Small intestine (tissue), 7 donors: Measurements from ENCODE around the gene LRRTM4. TPM values are rescaled to one million over a fixed set of nuclear protein-coding genes. Genes with fewer than 3 reads are reported as not detected.

Experiments
- DNase-seq, 2 donors: peaks; one replicate each; pipeline versions ENCODE4 v3.0.0 to v3.0.0-alpha.2; 2013
- FAIRE-seq: peaks from 2 replicates; lab custom pipeline; 2012; peaks lifted over from hg19 to GRCh38; lab: Jason Lieb, UNC
- H3K27ac ChIP-seq, 3 donors: one replicate each; pipeline ENCODE4 v1.5.1; 2013; ENCODE audit warnings: low read length in 2 of 3, mild to moderate bottlenecking in 2 of 3, control low read depth in 1 of 3, inconsistent platforms in 1 of 3, low read depth in 1 of 3, moderate library complexity in 1 of 3
- H3K27me3 ChIP-seq, 3 donors: one replicate each; pipeline ENCODE4 v1.6.1; 2013; ENCODE audit warnings: low read length in 3 of 3, inconsistent platforms in 1 of 3; ENCODE audit not compliant: control insufficient read depth in 3 of 3, insufficient read depth in 3 of 3
- H3K36me3 ChIP-seq, 3 donors: one replicate each; pipeline ENCODE4 v1.6.1; 2013; ENCODE audit warnings: low read length in 3 of 3, inconsistent platforms in 1 of 3, low read depth in 1 of 3, mild to moderate bottlenecking in 1 of 3, moderate library complexity in 1 of 3; ENCODE audit not compliant: control insufficient read depth in 3 of 3, insufficient read depth in 2 of 3
- H3K4me1 ChIP-seq, 3 donors: one replicate each; pipeline ENCODE4 v1.6.1; 2013; ENCODE audit warnings: low read length in 2 of 3, inconsistent platforms in 1 of 3, low read depth in 1 of 3, mild to moderate bottlenecking in 1 of 3, moderate library complexity in 1 of 3; ENCODE audit not compliant: control insufficient read depth in 3 of 3, insufficient read depth in 2 of 3
- H3K4me3 ChIP-seq, 3 donors: one replicate each; pipeline ENCODE4 v1.5.1; 2013; ENCODE audit warnings: low read length in 3 of 3, control low read depth in 1 of 3, inconsistent platforms in 1 of 3, low read depth in 1 of 3, mild to moderate bottlenecking in 1 of 3, moderate library complexity in 1 of 3
- H3K9me3 ChIP-seq, 2 donors: one replicate each; pipeline ENCODE4 v1.6.1; 2013; ENCODE audit warnings: low read depth in 1 of 2, low read length in 1 of 2; ENCODE audit not compliant: control insufficient read depth in 2 of 2, insufficient read depth in 1 of 2
- WGBS, 3 donors: extraction: QIAGEN DNeasy Blood & Tissue Kit; methylation state at CpG; one replicate each; pipeline ENCODE4 v1.1.7; 2013; 5-methylcytosine and 5-hydroxymethylcytosine counted together
- polyA plus RNA-seq, 4 donors: library from polyadenylated mRNA; stranded (reverse) in 3 of 4; unstranded in 1 of 4; fragments of 200-250 nt in 3 of 4; fragments of 120-200 nt in 1 of 4; gene quantifications; one replicate each; pipeline versions ENCODE4 v1.2.1 to v1.2.3, GENCODE V29; 2013
- donor health status: healthy with polysubstance abuse.
- donor health status: control.
- donor health status: control.
- donor health status: Bipolar disorder and iron deficiency.
- donor health status: healthy.

LRRTM4 gene
- polyA plus RNA-seq, 4 donors = 0.07 to 0.09 TPM; not detected in 2

- FAIRE-seq = no peak
- H3K36me3 ChIP-seq = no peaks in the 10 kb centered on the region
- DNase-seq = no peak
- H3K27me3 ChIP-seq = no peaks in the 10 kb centered on the region
- no peaks in the 10 kb centered on the region for H3K4me1 ChIP-seq
- no peaks in the 10 kb centered on the region for H3K9me3 ChIP-seq
- no peak overlapping the region for H3K27ac ChIP-seq
- WGBS, 3 donors = 51 to 62% (median 57%) methylated on average over 3 of the region's 3 CpGs
- no peak overlapping the region for H3K4me3 ChIP-seq
These were observed 501.0 kb downstream of the LRRTM4 start for GRCh38 chr2:77021161-77021560.

- Histone ChIP-seq H3K9me3 (no peaks in the 10 kb centered on the region), H3K27me3 (no peaks in the 10 kb centered on the region), H3K36me3 (no peaks in the 10 kb centered on the region), H3K27ac (no peak overlapping the region), H3K4me3 (no peak overlapping the region), H3K4me1 (no peaks in the 10 kb centered on the region)
- no peak for FAIRE-seq
- 23 to 71% (median 58%) methylated on average over 1 of the region's 1 CpG for WGBS, 3 donors
- DNase-seq = no peak
These were observed 504.0 kb downstream of the LRRTM4 start for GRCh38 chr2:77018219-77018618.

GRCh38 chr2:77017355-77017745, 504.8 kb downstream of the LRRTM4 start:
- Histone ChIP-seq H3K27me3 (no peaks in the 10 kb centered on the region), H3K27ac (no peak overlapping the region), H3K9me3 (no peaks in the 10 kb centered on the region), H3K4me3 (no peak overlapping the region), H3K4me1 (no peaks in the 10 kb centered on the region), H3K36me3 (no peaks in the 10 kb centered on the region)
- WGBS, 3 donors = 68% methylated on average over 3 of the region's 3 CpGs
- DNase-seq (no peak), FAIRE-seq (no peak)

GRCh38 chr2:77016443-77017354, 505.5 kb downstream of the LRRTM4 start:
- Histone ChIP-seq H3K4me3 (no peak overlapping the region), H3K27ac (no peak overlapping the region), H3K27me3 (no peaks in the 10 kb centered on the region), H3K9me3 (no peaks in the 10 kb centered on the region), H3K4me1 (no peaks in the 10 kb centered on the region), H3K36me3 (no peaks in the 10 kb centered on the region)
- FAIRE-seq (no peak), DNase-seq (no peak)
- WGBS, 3 donors = 58 to 63% (median 59%) methylated on average over 4 of the region's 4 CpGs

GRCh38 chr2:77013953-77014352, 508.2 kb downstream of the LRRTM4 start:
- Histone ChIP-seq H3K36me3 (no peaks in the 10 kb centered on the region), H3K4me3 (no peak overlapping the region), H3K27me3 (no peaks in the 10 kb centered on the region), H3K4me1 (no peaks in the 10 kb centered on the region), H3K27ac (no peak overlapping the region), H3K9me3 (no peaks in the 10 kb centered on the region)
- WGBS, 3 donors = 53 to 82% (median 64%) methylated on average over 2 of the region's 2 CpGs
- FAIRE-seq = no peak
- DNase-seq = no peak

GRCh38 chr2:77013457-77013856, 508.7 kb downstream of the LRRTM4 start:
- no peak overlapping the region for H3K4me3 ChIP-seq
- H3K27me3 ChIP-seq = no peaks in the 10 kb centered on the region
- WGBS, 3 donors = 27 to 53% (median 32%) methylated on average over 2 of the region's 2 CpGs
- DNase-seq (no peak), FAIRE-seq (no peak)
- H3K4me1 ChIP-seq = no peaks in the 10 kb centered on the region
- H3K36me3 ChIP-seq = no peaks in the 10 kb centered on the region
- H3K27ac ChIP-seq = no peak overlapping the region
- no peaks in the 10 kb centered on the region for H3K9me3 ChIP-seq

GRCh38 chr2:77009307-77009706, 512.9 kb downstream of the LRRTM4 start:
- WGBS, 3 donors = 52 to 66% (median 55%) methylated on average over 3 of the region's 3 CpGs
- H3K27ac ChIP-seq = no peak overlapping the region
- no peak for FAIRE-seq

GRCh38 chr2:77008853-77009252, 513.3 kb downstream of the LRRTM4 start:
- H3K4me3 ChIP-seq = no peak overlapping the region
- no peaks in the 10 kb centered on the region for H3K4me1 ChIP-seq
- H3K9me3 ChIP-seq = peaks cover 0 to 2% of the 10 kb centered on the region in 2 donors
- no peak for DNase-seq
- 0 to 6% (median 3%) methylated on average over 1 of the region's 1 CpG for WGBS, 3 donors
- FAIRE-seq = no peak
- H3K27ac ChIP-seq = no peak overlapping the region
- no peaks in the 10 kb centered on the region for H3K27me3 ChIP-seq
- H3K36me3 ChIP-seq = no peaks in the 10 kb centered on the region

More at GRCh38 chr2:77009307-77009706, 512.9 kb downstream of the LRRTM4 start:
- H3K36me3 ChIP-seq = no peaks in the 10 kb centered on the region
- no peak overlapping the region for H3K4me3 ChIP-seq
- H3K4me1 ChIP-seq = no peaks in the 10 kb centered on the region
- H3K27me3 ChIP-seq = no peaks in the 10 kb centered on the region
- no peak for DNase-seq
- no peaks in the 10 kb centered on the region for H3K9me3 ChIP-seq
